ENCODE results near the gene CCDC51. TPM values are rescaled to one million over a fixed set of nuclear protein-coding genes. Genes with fewer than 3 reads are reported as not detected.

Gene CCDC51
- total and polyA plus RNA-seq, 2 of the 13 experiments (the other 11 are each of a cell fraction or from before 2014, with no cell fraction given) = 18.1 to 29.4 TPM

DNA sequence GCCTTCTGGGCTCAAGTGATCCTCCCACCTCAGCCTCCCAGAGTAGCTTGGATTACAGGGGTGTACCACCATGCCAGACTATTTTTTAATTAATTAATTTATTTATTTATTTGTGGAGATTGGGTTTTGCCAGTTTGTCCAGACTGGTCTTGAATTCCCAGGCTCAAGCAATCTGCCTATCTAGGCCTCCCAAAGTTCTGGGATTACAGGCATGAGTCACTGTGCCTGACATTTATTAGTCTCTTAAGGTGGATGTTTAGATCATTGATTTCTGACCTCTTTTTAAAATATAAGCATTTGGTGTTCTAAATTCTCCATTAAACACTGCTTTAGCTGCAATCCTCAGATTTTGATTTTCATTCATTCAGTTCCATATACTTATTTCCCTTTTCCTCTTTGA lies 52.3 kb downstream of the CCDC51 start:
- Histone ChIP-seq H3K9me3 (ENCODE audit: low read length) (no peaks in the 10 kb centered on the region), H3K4me2 (ENCODE audit: low read depth, low read length) (no peak overlapping the region), H3K4me1 (ENCODE audit: insufficient read depth, low read length) (peaks cover 11% of the 10 kb centered on the region), H3K27ac (ENCODE audit: extremely low read length, insufficient read depth, low read length) (no peak overlapping the region), H3K9ac (ENCODE audit: insufficient read depth, low read depth, low read length) (no peak overlapping the region), H3K79me2 (ENCODE audit: insufficient read depth, low read length) (no peaks in the 10 kb centered on the region), H3K27me3 (ENCODE audit: control insufficient read depth in 1 of 2, insufficient read depth in 2 of 2, low read length in 2 of 2) (peaks cover 0 to 1% of the 10 kb centered on the region in 2 experiments; a peak in 1 of 5 replicates), H3K36me3 (replicated peaks in 1 of 2; ENCODE audit: control insufficient read depth in 1 of 2, insufficient read depth in 2 of 2, low read length in 2 of 2) (no peaks in the 10 kb centered on the region), H3K4me3 (replicated peaks in 1 of 3; ENCODE audit: insufficient read depth in 1 of 3, low read depth in 2 of 3, low read length in 3 of 3) (no peak overlapping the region), H2AFZ (ENCODE audit: low read length) (no peak overlapping the region), H4K20me1 (ENCODE audit: insufficient read depth, low read length) (no peaks in the 10 kb centered on the region)
- DNase-seq (ENCODE audit: low spot score) (no peak), ATAC-seq (no peak), FAIRE-seq (no peak)
- intact Hi-C loops (cut with micrococcal nuclease; ENCODE audit: unreplicated experiment) = no loop called here
- no TSS peak for BruUV-seq (replicated peaks)
- CTCF ChIA-PET (ENCODE audit: low intra/inter-chr PET ratio, low total read pairs) = no interaction called here
- in situ Hi-C loops (cut with HindIII; ENCODE audit: extremely low pct_ligation_motif_present, low pct_unique_long_range_greater_than_20kb) = no loop called here
- no peak for TF ChIP-seq ZMAT5 (CRISPR knock-in tag; IDR thresholded peaks at IDR 0.05; ENCODE audit: borderline replicate concordance, low read depth)
- no peak for TF ChIP-seq RAD51 (IDR thresholded peaks at IDR 0.05; ENCODE audit: borderline replicate concordance)
- no peak for TF ChIP-seq ZC3H13 (CRISPR knock-in tag; IDR thresholded peaks at IDR 0.05)
- POLR2A ChIA-PET = no interaction called here

Other genes starting within 250 kb of the CCDC51 start
- gene CAMP, start 216.6 kb downstream of the CCDC51 start, total RNA-seq (2016; rRNA removed; fragmentation: Illumina TruSeq; extraction: Trizol) = not detected in 2 replicates
- not detected in 2 replicates for gene CAMP, start 216.6 kb downstream of the CCDC51 start, polyA plus RNA-seq (2011; rRNA removed)
- gene ZNF589, start 199.0 kb downstream of the CCDC51 start, total RNA-seq (2016; rRNA removed; fragmentation: Illumina TruSeq; extraction: Trizol) = 5.6 and 7.3 TPM in 2 replicates
- gene ZNF589, start 199.0 kb downstream of the CCDC51 start, polyA plus RNA-seq (2011; rRNA removed) = 5.8 and 7.2 TPM in 2 replicates
- 29.3 and 39.3 TPM in 2 replicates for gene NME6, start 138.8 kb downstream of the CCDC51 start, total RNA-seq (2016; rRNA removed; fragmentation: Illumina TruSeq; extraction: Trizol)
- gene NME6, start 138.8 kb downstream of the CCDC51 start, polyA plus RNA-seq (2011; rRNA removed) = 31.0 and 35.0 TPM in 2 replicates
- not detected in 2 replicates for gene SPINK8, start 106.5 kb downstream of the CCDC51 start, total RNA-seq (2016; rRNA removed; fragmentation: Illumina TruSeq; extraction: Trizol)
- gene SPINK8, start 106.5 kb downstream of the CCDC51 start, polyA plus RNA-seq (2011; rRNA removed) = not detected in 2 replicates
- not detected in 2 replicates for gene FBXW12, start 67.9 kb downstream of the CCDC51 start, total RNA-seq (2016; rRNA removed; fragmentation: Illumina TruSeq; extraction: Trizol)
- gene FBXW12, start 67.9 kb downstream of the CCDC51 start, polyA plus RNA-seq (2011; rRNA removed) = not detected in 2 replicates
- 25.4 and 86.0 TPM in 2 replicates for gene PLXNB1, start 10.0 kb downstream of the CCDC51 start, total RNA-seq (2016; rRNA removed; fragmentation: Illumina TruSeq; extraction: Trizol)
- gene PLXNB1, start 10.0 kb downstream of the CCDC51 start, polyA plus RNA-seq (2011; rRNA removed) = 143 and 179 TPM in 2 replicates
- gene TMA7, start 138 bp upstream of the CCDC51 start, total RNA-seq (2016; rRNA removed; fragmentation: Illumina TruSeq; extraction: Trizol) = 486 and 510 TPM in 2 replicates
- gene TMA7, start 138 bp upstream of the CCDC51 start, polyA plus RNA-seq (2011; rRNA removed) = 80.9 and 100 TPM in 2 replicates
- gene ATRIP, start 6.6 kb upstream of the CCDC51 start, total RNA-seq (2016; rRNA removed; fragmentation: Illumina TruSeq; extraction: Trizol) = 11.4 and 12.5 TPM in 2 replicates
- gene ATRIP, start 6.6 kb upstream of the CCDC51 start, polyA plus RNA-seq (2011; rRNA removed) = 5.1 and 5.3 TPM in 2 replicates
- gene SHISA5, start 64.1 kb upstream of the CCDC51 start, total RNA-seq (2016; rRNA removed; fragmentation: Illumina TruSeq; extraction: Trizol) = 74.3 and 91.4 TPM in 2 replicates
- gene SHISA5, start 64.1 kb upstream of the CCDC51 start, polyA plus RNA-seq (2011; rRNA removed) = 75.8 and 83.0 TPM in 2 replicates
- 6.4 and 7.1 TPM in 2 replicates for gene PFKFB4, start 116.7 kb upstream of the CCDC51 start, total RNA-seq (2016; rRNA removed; fragmentation: Illumina TruSeq; extraction: Trizol)
- 103 and 122 TPM in 2 replicates for gene PFKFB4, start 116.7 kb upstream of the CCDC51 start, polyA plus RNA-seq (2011; rRNA removed)
- gene UCN2, start 123.7 kb upstream of the CCDC51 start, total RNA-seq (2016; rRNA removed; fragmentation: Illumina TruSeq; extraction: Trizol) = 0.07 and 0.13 TPM in 2 replicates
- gene UCN2, start 123.7 kb upstream of the CCDC51 start, polyA plus RNA-seq (2011; rRNA removed) = 1.5 and 2.3 TPM in 2 replicates
- 0.55 and 2.7 TPM in 2 replicates for gene COL7A1, start 155.2 kb upstream of the CCDC51 start, total RNA-seq (2016; rRNA removed; fragmentation: Illumina TruSeq; extraction: Trizol)
- gene COL7A1, start 155.2 kb upstream of the CCDC51 start, polyA plus RNA-seq (2011; rRNA removed) = 11.7 and 18.1 TPM in 2 replicates
- gene UQCRC1, start 169.5 kb upstream of the CCDC51 start, total RNA-seq (2016; rRNA removed; fragmentation: Illumina TruSeq; extraction: Trizol) = 273 and 316 TPM in 2 replicates
- 680 and 772 TPM in 2 replicates for gene UQCRC1, start 169.5 kb upstream of the CCDC51 start, polyA plus RNA-seq (2011; rRNA removed)
- 0.31 TPM in 1 of 2 replicates, not detected in the other for gene TMEM89, start 181.7 kb upstream of the CCDC51 start, total RNA-seq (2016; rRNA removed; fragmentation: Illumina TruSeq; extraction: Trizol)
- gene TMEM89, start 181.7 kb upstream of the CCDC51 start, polyA plus RNA-seq (2011; rRNA removed) = 0.30 and 0.59 TPM in 2 replicates
- 10.3 and 40.7 TPM in 2 replicates for gene SLC26A6, start 195.3 kb upstream of the CCDC51 start, total RNA-seq (2016; rRNA removed; fragmentation: Illumina TruSeq; extraction: Trizol)
- 184 and 298 TPM in 2 replicates for gene SLC26A6, start 195.3 kb upstream of the CCDC51 start, polyA plus RNA-seq (2011; rRNA removed)
- gene CELSR3, start 222.8 kb upstream of the CCDC51 start, total RNA-seq (2016; rRNA removed; fragmentation: Illumina TruSeq; extraction: Trizol) = 3.2 and 5.4 TPM in 2 replicates
- gene CELSR3, start 222.8 kb upstream of the CCDC51 start, polyA plus RNA-seq (2011; rRNA removed) = 6.7 and 8.3 TPM in 2 replicates
- gene NCKIPSD, start 245.8 kb upstream of the CCDC51 start, total RNA-seq (2016; rRNA removed; fragmentation: Illumina TruSeq; extraction: Trizol) = 13.5 and 14.3 TPM in 2 replicates
- 35.2 and 44.2 TPM in 2 replicates for gene NCKIPSD, start 245.8 kb upstream of the CCDC51 start, polyA plus RNA-seq (2011; rRNA removed)

Data from HepG2 (cell line).